Heart left ventricle (tissue), 16 donors: ENCODE results near the gene TPI1. TPM values are rescaled to one million over a fixed set of nuclear protein-coding genes. Genes with fewer than 3 reads are reported as not detected.

ENCODE experiments used
- ATAC-seq, 4 donors: fragments of 200-7000 bp; cut with Tn5 transposase; one replicate each; pipeline ENCODE4 v1.9.1; 2020 to 2022; ENCODE audit warnings: moderate library complexity in 4 of 4, mild to moderate bottlenecking in 3 of 4, moderate number of reproducible peaks in 1 of 4
- DNase-seq, 5 donors: peaks; one replicate each; pipeline ENCODE4 v3.0.0-alpha.2; 2020
- H3K27ac ChIP-seq, 12 donors: fragments of 200-600 bp; sonication (generic) in 4 of 12; one replicate each; pipeline versions ENCODE4 v1.5.0 to v1.8.0; 2016 to 2022; ENCODE audit warnings: mild to moderate bottlenecking in 2 of 12
- H3K27me3 ChIP-seq, 9 donors: fragments of 200-600 bp; sonication (generic) in 2 of 9; one replicate each; pipeline versions ENCODE4 v1.5.1 to v1.8.0; 2016 to 2022; ENCODE audit warnings: mild to moderate bottlenecking in 3 of 9
- H3K36me3 ChIP-seq, 9 donors: fragments of 200-600 bp; sonication (generic) in 2 of 9; one replicate each; pipeline versions ENCODE4 v1.5.0 to v1.8.0; 2018 to 2022; ENCODE audit warnings: mild to moderate bottlenecking in 2 of 9
- H3K4me1 ChIP-seq, 12 donors: fragments of 200-600 bp; sonication (generic) in 4 of 12; one replicate each; pipeline versions ENCODE4 v1.5.0 to v1.8.0; 2016 to 2022; ENCODE audit warnings: mild to moderate bottlenecking in 3 of 12
- H3K4me3 ChIP-seq, 12 donors: fragments of 200-600 bp; sonication (generic) in 4 of 12; one replicate each; pipeline versions ENCODE4 v1.5.0 to v1.8.0; 2017 to 2022; ENCODE audit warnings: mild to moderate bottlenecking in 9 of 12, moderate library complexity in 4 of 12
- H3K9me3 ChIP-seq, 12 donors: fragments of 200-600 bp; sonication (generic) in 4 of 12; one replicate each; pipeline versions ENCODE4 v1.5.0 to v1.8.0; 2016 to 2022; ENCODE audit warnings: mild to moderate bottlenecking in 1 of 12
- CTCF ChIP-seq, 12 donors: fragments of 200-600 bp; sonication (generic) in 4 of 12; IDR thresholded peaks; one replicate each; pipeline versions ENCODE4 v1.5.0 to v1.8.0; 2018 to 2022; ENCODE audit warnings: antibody characterized with exemption in 12 of 12, mild to moderate bottlenecking in 5 of 12
- POLR2A ChIP-seq, 2 donors: fragments of 450-650 bp; IDR thresholded peaks; one replicate each; pipeline ENCODE4 v1.6.1; 2017; ENCODE audit warnings: antibody characterized with exemption in 2 of 2, mild to moderate bottlenecking in 2 of 2, moderate library complexity in 2 of 2
- WGBS, 4 donors: extraction: QIAGEN DNeasy Blood & Tissue Kit in 2 of 4; methylation state at CpG; one replicate each; pipeline versions ENCODE4 v1.1.5 to v1.1.7; 2013 to 2018; 5-methylcytosine and 5-hydroxymethylcytosine counted together
- intact Hi-C, 10 donors: fragments of 100-400 bp; cut with DNase I; formaldehyde crosslinking; loops; one replicate each; pipeline versions ENCODE4 v1.11.1 to v1.14.2; 2022
- polyA plus RNA-seq, 2 donors: library from polyadenylated mRNA; stranded (reverse); fragments of 200-250 nt; gene quantifications; one replicate each; pipeline ENCODE4 v1.2.3, GENCODE V29; 2013
- total RNA-seq, 9 donors: library from RNA; depleted of rRNA in 2 of 9; stranded (reverse); fragments of >200 nt in 2 of 9; fragmentation: NEBNext Ultra II Directional in 3 of 9; extraction: Animal tissue kit (Norgen Biotek cat#: 25700) in 3 of 9; gene quantifications; one replicate each; pipeline versions ENCODE4 v1.1.0 to v1.2.4, GENCODE V29; 2016 to 2023
- donor health status: ischemic (EF 13 %, LVEDD 7.1; RV severe dilation, severe dysfunction).
- donor health status: healthy with polysubstance abuse.
- donor health status: DM: no; HTN: yes; CAD: no.
- donor health status: DM: no; HTN: no; CAD: no.
- donor health status: ischemic (EF 25% LVEDD 6.9; RV normal size, moderate dysfunction).
- donor health status: ischemic (EF 25% LVEDD 5.7; RV mildly dilated, moderate dysfunction).
- donor health status: healthy.
- donor health status: DM: yes; HTN: yes; CAD: no.
- donor health status: ischemic (EF 35%, LVEDD 5.7; RV mildly dilated, moderate dysfunction).
- donor health status: nonischemic (EF 11% LVEDD 7.7; RV severe dilation, severe dysfunction).
- donor health status: DM: yes; HTN: yes; CAD: no.
- donor health status: PGD.
- donor health status: ischemic (EF 29% LVEDD 5.4; RV normal size, mild dysfunction).
- donor health status: nonischemic (EF 23%, LVEDD 6.1; RV moderate dilation, normal function).

TPI1 gene
- total and polyA plus RNA-seq, 11 donors = 600 to 1,605 (median 730) TPM

- Histone ChIP-seq H3K4me3 (no peak overlapping the region), H3K27ac (no peak overlapping the region), H3K27me3 (no peaks in the 10 kb centered on the region), H3K36me3 (peaks cover 4 to 53% (median 50%) of the 10 kb centered on the region in 9 donors), H3K4me1 (peaks cover 0 to 22% (median 14%) of the 10 kb centered on the region in 12 donors), H3K9me3 (no peaks in the 10 kb centered on the region)
- TF ChIP-seq CTCF (IDR thresholded peaks at IDR 0.05) (no peak), POLR2A (IDR thresholded peaks at IDR 0.05) (no peak)
- DNase-seq (no peak), ATAC-seq (no peak)
- intact Hi-C loops = no loop called here
- 90 to 94% (median 90%) methylated on average over 14 of the region's 14 CpGs for WGBS, 4 donors
Measured at GRCh38 chr12:6855322-6855721, 12.0 kb upstream of the TPI1 start.

- WGBS, 4 donors = 88 to 100% (median 95%) methylated on average over 2 of the region's 2 CpGs
- ATAC-seq = no peak
- intact Hi-C loops = no loop called here
- H3K4me1 ChIP-seq = peaks cover 0 to 6% (median 0%) of the 10 kb centered on the region in 12 donors
- no peaks in the 10 kb centered on the region for H3K27me3 ChIP-seq
- H3K9me3 ChIP-seq = no peaks in the 10 kb centered on the region
- DNase-seq = no peak
- H3K4me3 ChIP-seq = no peak overlapping the region
- TF ChIP-seq CTCF (IDR thresholded peaks at IDR 0.05) (no peak), POLR2A (IDR thresholded peaks at IDR 0.05) (no peak)
- no peak overlapping the region for H3K27ac ChIP-seq
- H3K36me3 ChIP-seq = peaks cover 4 to 87% (median 85%) of the 10 kb centered on the region in 9 donors
Measured at GRCh38 chr12:6858799-6859198, 8.5 kb upstream of the TPI1 start.

GRCh38 chr12:6860116-6860515 lies 7.2 kb upstream of the TPI1 start:
- H3K36me3 ChIP-seq = peaks cover 4 to 100% (median 95%) of the 10 kb centered on the region in 9 donors
- no peaks in the 10 kb centered on the region for H3K9me3 ChIP-seq
- DNase-seq (peak in 1 of 5 donors; percentile 10), ATAC-seq (no peak)
- intact Hi-C loops = loop anchor here in 1 of 10 donors (10.0 kb wide), 1 partner anchor 105 kb away; no protein-coding TSS in a partner anchor
- 93 to 97% (median 97%) methylated on average over 8 to 9 of the region's 9 CpGs for WGBS, 4 donors
- no peaks in the 10 kb centered on the region for H3K4me1 ChIP-seq
- no peak overlapping the region for H3K27ac ChIP-seq
- TF ChIP-seq CTCF (IDR thresholded peaks at IDR 0.05) = no peak
- TF ChIP-seq POLR2A (IDR thresholded peaks at IDR 0.05) = no peak
- H3K4me3 ChIP-seq = no peak overlapping the region
- H3K27me3 ChIP-seq = no peaks in the 10 kb centered on the region

- 93 to 97% (median 96%) methylated on average over 7 of the region's 7 CpGs for WGBS, 4 donors
- ATAC-seq = no peak
Measured at GRCh38 chr12:6860942-6861341, 6.4 kb upstream of the TPI1 start.

More at GRCh38 chr12:6860942-6861341, 6.4 kb upstream of the TPI1 start:
- DNase-seq = no peak
- Histone ChIP-seq H3K9me3 (no peaks in the 10 kb centered on the region), H3K4me1 (no peaks in the 10 kb centered on the region), H3K27me3 (no peaks in the 10 kb centered on the region), H3K27ac (no peak overlapping the region), H3K36me3 (peaks cover 4 to 100% (median 96%) of the 10 kb centered on the region in 9 donors), H3K4me3 (no peak overlapping the region)
- TF ChIP-seq CTCF (IDR thresholded peaks at IDR 0.05) (no peak), POLR2A (IDR thresholded peaks at IDR 0.05) (no peak)
- intact Hi-C loops = loop anchor here in 1 of 10 donors (10.0 kb wide), 1 partner anchor 104 kb away; no protein-coding TSS in a partner anchor
